ENCODE data around the gene PLA2G12B.

Gene PLA2G12B

DNA sequence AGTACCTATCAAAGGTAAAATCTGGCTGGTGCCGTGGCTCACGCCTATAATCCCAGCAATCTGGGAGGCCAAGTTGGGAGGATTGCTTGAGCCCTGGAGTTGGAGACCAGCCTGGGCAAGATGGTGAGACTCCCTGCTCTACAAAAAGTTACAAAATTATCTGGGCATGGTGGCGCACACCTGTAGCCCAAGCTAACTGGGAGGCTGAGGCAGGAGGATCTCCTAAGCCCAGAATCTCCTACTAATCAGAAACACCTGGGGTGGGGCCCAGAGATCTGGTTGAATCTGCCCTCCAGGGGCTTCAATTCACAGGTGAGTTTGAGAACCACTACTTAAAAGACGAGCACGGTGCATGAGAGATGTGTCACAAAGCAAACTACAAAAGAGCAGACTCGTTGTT is 2.4 kb downstream of the PLA2G12B start:
- TF ChIP-seq CEBPB (IDR thresholded peaks at IDR 0.05) = no peak
- no peak for TF ChIP-seq NFIC (IDR thresholded peaks at IDR 0.05)
- no peak for TF ChIP-seq FOXM1 (IDR thresholded peaks at IDR 0.05; ENCODE audit: borderline replicate concordance, low read depth)

DNA sequence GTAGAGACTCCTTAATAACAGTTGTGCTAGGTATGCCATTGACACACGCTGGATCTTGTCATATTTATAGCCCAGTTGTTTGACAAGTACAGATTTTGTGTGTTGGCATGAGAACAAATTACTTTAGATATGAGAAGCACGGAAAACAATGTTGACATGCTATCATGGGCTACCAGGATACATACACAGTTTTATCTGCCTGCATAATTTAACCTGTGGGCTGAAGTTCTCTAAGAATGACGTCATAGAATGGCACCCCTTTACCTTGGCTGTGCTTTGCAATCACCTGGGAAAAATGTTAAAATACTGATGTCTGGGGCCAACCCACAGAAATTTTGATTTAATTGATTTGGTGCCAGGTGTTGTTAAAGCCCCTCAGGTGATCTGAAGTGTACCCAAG is 2.8 kb downstream of the PLA2G12B start:
- TF ChIP-seq, protein P1, sequence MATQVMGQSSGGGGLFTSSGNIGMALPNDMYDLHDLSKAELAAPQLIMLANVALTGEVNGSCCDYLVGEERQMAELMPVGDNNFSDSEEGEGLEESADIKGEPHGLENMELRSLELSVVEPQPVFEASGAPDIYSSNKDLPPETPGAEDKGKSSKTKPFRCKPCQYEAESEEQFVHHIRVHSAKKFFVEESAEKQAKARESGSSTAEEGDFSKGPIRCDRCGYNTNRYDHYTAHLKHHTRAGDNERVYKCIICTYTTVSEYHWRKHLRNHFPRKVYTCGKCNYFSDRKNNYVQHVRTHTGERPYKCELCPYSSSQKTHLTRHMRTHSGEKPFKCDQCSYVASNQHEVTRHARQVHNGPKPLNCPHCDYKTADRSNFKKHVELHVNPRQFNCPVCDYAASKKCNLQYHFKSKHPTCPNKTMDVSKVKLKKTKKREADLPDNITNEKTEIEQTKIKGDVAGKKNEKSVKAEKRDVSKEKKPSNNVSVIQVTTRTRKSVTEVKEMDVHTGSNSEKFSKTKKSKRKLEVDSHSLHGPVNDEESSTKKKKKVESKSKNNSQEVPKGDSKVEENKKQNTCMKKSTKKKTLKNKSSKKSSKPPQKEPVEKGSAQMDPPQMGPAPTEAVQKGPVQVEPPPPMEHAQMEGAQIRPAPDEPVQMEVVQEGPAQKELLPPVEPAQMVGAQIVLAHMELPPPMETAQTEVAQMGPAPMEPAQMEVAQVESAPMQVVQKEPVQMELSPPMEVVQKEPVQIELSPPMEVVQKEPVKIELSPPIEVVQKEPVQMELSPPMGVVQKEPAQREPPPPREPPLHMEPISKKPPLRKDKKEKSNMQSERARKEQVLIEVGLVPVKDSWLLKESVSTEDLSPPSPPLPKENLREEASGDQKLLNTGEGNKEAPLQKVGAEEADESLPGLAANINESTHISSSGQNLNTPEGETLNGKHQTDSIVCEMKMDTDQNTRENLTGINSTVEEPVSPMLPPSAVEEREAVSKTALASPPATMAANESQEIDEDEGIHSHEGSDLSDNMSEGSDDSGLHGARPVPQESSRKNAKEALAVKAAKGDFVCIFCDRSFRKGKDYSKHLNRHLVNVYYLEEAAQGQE (IDR thresholded peaks at IDR 0.05; ENCODE audit: low read depth) = no peak
- TF ChIP-seq, protein P2, sequence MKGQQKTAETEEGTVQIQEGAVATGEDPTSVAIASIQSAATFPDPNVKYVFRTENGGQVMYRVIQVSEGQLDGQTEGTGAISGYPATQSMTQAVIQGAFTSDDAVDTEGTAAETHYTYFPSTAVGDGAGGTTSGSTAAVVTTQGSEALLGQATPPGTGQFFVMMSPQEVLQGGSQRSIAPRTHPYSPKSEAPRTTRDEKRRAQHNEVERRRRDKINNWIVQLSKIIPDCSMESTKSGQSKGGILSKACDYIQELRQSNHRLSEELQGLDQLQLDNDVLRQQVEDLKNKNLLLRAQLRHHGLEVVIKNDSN (IDR thresholded peaks at IDR 0.05) = no peak
- TF ChIP-seq CEBPB (IDR thresholded peaks at IDR 0.05) (no peak), ZBTB7A (IDR thresholded peaks at IDR 0.05; ENCODE audit: low read depth) (no peak), TEAD4 (IDR thresholded peaks at IDR 0.05) (no peak), YY1 (IDR thresholded peaks at IDR 0.05; ENCODE audit: low read depth) (no peak), RAD21 (IDR thresholded peaks at IDR 0.05; ENCODE audit: low read depth) (no peak), EP300 (IDR thresholded peaks at IDR 0.05; ENCODE audit: borderline replicate concordance) (no peak), EGR1 (IDR thresholded peaks at IDR 0.05) (no peak), TCF12 (IDR thresholded peaks at IDR 0.05; ENCODE audit: low read depth) (no peak), TAF1 (IDR thresholded peaks at IDR 0.05; ENCODE audit: low read depth) (no peak), FOXM1 (IDR thresholded peaks at IDR 0.05; ENCODE audit: borderline replicate concordance, low read depth) (no peak), CREB1 (IDR thresholded peaks at IDR 0.05; ENCODE audit: low read depth) (no peak), NFIC (IDR thresholded peaks at IDR 0.05) (no peak)
- TF ChIP-seq, protein P3, sequence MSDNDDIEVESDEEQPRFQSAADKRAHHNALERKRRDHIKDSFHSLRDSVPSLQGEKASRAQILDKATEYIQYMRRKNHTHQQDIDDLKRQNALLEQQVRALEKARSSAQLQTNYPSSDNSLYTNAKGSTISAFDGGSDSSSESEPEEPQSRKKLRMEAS (IDR thresholded peaks at IDR 0.05) = no peak

DNA sequence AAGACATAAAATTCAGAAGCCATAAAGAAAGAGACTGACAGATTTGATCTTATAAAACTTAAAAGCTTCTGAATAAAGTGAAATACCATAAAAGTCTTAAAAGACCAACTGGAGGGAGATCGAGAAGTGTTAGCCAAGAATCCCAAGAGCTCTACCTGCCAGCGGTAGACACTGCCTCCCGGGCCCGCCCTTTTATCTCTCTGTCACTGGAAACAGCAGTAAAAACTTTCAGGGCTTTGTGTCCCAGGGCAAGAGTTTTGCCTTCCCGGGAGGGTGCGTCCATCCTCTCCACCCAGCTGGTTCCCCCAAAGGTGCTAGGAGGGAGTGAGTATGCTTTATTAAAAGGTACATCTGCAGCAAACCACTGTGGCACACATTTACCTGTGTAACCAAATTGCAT is 5.8 kb downstream of the PLA2G12B start:
- no peak for TF ChIP-seq TEAD4 (IDR thresholded peaks at IDR 0.05)
- no peak for TF ChIP-seq EP300 (IDR thresholded peaks at IDR 0.05; ENCODE audit: borderline replicate concordance)
- no peak for TF ChIP-seq NFIC (IDR thresholded peaks at IDR 0.05)
- no peak for TF ChIP-seq RAD21 (IDR thresholded peaks at IDR 0.05; ENCODE audit: low read depth)
- TF ChIP-seq EGR1 (IDR thresholded peaks at IDR 0.05) = no peak
- TF ChIP-seq, protein P3 (IDR thresholded peaks at IDR 0.05) = no peak
- no peak for TF ChIP-seq FOXM1 (IDR thresholded peaks at IDR 0.05; ENCODE audit: borderline replicate concordance, low read depth)
- no peak for TF ChIP-seq CREB1 (IDR thresholded peaks at IDR 0.05; ENCODE audit: low read depth)
- TF ChIP-seq CEBPB (IDR thresholded peaks at IDR 0.05) = no peak
- no peak for TF ChIP-seq TCF12 (IDR thresholded peaks at IDR 0.05; ENCODE audit: low read depth)
- TF ChIP-seq ZBTB7A (IDR thresholded peaks at IDR 0.05; ENCODE audit: low read depth) = no peak
- TF ChIP-seq TAF1 (IDR thresholded peaks at IDR 0.05; ENCODE audit: low read depth) = no peak
- TF ChIP-seq, protein P1 (IDR thresholded peaks at IDR 0.05; ENCODE audit: low read depth) = no peak
- TF ChIP-seq YY1 (IDR thresholded peaks at IDR 0.05; ENCODE audit: low read depth) = no peak
- TF ChIP-seq, protein P2 (IDR thresholded peaks at IDR 0.05) = no peak

DNA sequence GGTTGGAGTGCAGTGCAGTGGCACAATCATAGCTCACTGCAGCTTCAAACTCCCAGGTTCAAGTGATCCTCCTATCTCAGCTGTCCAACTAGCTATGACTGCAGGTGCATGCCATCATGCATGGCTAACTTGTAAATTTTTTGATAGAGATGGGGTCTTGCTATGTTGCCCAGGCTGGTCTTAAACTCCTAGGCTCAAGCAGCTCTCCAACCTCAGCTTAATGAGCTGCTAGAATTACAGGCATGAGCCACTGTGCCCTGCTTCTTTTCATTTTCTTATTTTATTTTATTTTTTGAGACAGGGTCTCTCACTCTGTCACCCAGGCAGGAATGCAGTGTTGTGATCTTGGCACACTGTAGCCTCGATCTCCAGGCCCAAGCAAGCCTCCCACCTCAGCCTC is 7.6 kb downstream of the PLA2G12B start:
- no peak for TF ChIP-seq FOXM1 (IDR thresholded peaks at IDR 0.05; ENCODE audit: borderline replicate concordance, low read depth)
- TF ChIP-seq TAF1 (IDR thresholded peaks at IDR 0.05; ENCODE audit: low read depth) = no peak
- no peak for TF ChIP-seq RAD21 (IDR thresholded peaks at IDR 0.05; ENCODE audit: low read depth)
- TF ChIP-seq CEBPB (IDR thresholded peaks at IDR 0.05) = no peak
- TF ChIP-seq NFIC (IDR thresholded peaks at IDR 0.05) = no peak
- TF ChIP-seq, protein P2 (IDR thresholded peaks at IDR 0.05) = no peak
- TF ChIP-seq ZBTB7A (IDR thresholded peaks at IDR 0.05; ENCODE audit: low read depth) = no peak
- TF ChIP-seq EGR1 (IDR thresholded peaks at IDR 0.05) = no peak
- TF ChIP-seq, protein P3 (IDR thresholded peaks at IDR 0.05) = no peak
- no peak for TF ChIP-seq YY1 (IDR thresholded peaks at IDR 0.05; ENCODE audit: low read depth)
- TF ChIP-seq EP300 (IDR thresholded peaks at IDR 0.05; ENCODE audit: borderline replicate concordance) = no peak
- no peak for TF ChIP-seq TCF12 (IDR thresholded peaks at IDR 0.05; ENCODE audit: low read depth)
- TF ChIP-seq, protein P1 (IDR thresholded peaks at IDR 0.05; ENCODE audit: low read depth) = no peak
